Esophagus muscularis mucosa (tissue), 4 donors: Measurements from ENCODE around the gene NEK8.

Experiments used
- EP300 ChIP-seq: sonication (generic); formaldehyde crosslinking; IDR thresholded peaks from one replicate; pipeline ENCODE4 v1.6.1; 2017; ENCODE audit warnings: antibody characterized with exemption
- POLR2A ChIP-seq: fragments of 450-650 bp; IDR thresholded peaks from one replicate; pipeline ENCODE4 v1.6.1; 2017; ENCODE audit warnings: antibody characterized with exemption, moderate library complexity, mild to moderate bottlenecking, low read depth
- POLR2AphosphoS5 ChIP-seq, 2 donors: sonication (generic); formaldehyde crosslinking; IDR thresholded peaks; one replicate each; pipeline ENCODE4 v1.6.1; 2017; ENCODE audit warnings: antibody characterized with exemption in 2 of 2
- TF ChIP-seq, protein P1 (sequence below), 3 experiments: fragments of 200-600 bp in 2 of 3; fragments of 450-650 bp in 1 of 3; sonication (generic) in 2 of 3; IDR thresholded peaks; one replicate each; pipeline ENCODE4 v1.5.1; 2017 to 2019; ENCODE audit warnings: antibody characterized with exemption in 3 of 3, mild to moderate bottlenecking in 2 of 3, moderate library complexity in 1 of 3

- TF ChIP-seq, protein P1, sequence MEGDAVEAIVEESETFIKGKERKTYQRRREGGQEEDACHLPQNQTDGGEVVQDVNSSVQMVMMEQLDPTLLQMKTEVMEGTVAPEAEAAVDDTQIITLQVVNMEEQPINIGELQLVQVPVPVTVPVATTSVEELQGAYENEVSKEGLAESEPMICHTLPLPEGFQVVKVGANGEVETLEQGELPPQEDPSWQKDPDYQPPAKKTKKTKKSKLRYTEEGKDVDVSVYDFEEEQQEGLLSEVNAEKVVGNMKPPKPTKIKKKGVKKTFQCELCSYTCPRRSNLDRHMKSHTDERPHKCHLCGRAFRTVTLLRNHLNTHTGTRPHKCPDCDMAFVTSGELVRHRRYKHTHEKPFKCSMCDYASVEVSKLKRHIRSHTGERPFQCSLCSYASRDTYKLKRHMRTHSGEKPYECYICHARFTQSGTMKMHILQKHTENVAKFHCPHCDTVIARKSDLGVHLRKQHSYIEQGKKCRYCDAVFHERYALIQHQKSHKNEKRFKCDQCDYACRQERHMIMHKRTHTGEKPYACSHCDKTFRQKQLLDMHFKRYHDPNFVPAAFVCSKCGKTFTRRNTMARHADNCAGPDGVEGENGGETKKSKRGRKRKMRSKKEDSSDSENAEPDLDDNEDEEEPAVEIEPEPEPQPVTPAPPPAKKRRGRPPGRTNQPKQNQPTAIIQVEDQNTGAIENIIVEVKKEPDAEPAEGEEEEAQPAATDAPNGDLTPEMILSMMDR (IDR thresholded peaks at IDR 0.05): peak; percentile 90 to 93 (median 90)
- TF ChIP-seq POLR2A (no peak), POLR2AphosphoS5 (IDR thresholded peaks at IDR 0.05) (peak in 1 of 2 donors; percentile 33), EP300 (no peak)
Observed at GRCh38 chr17:28763804-28764266, 35.2 kb downstream of the NEK8 start.
